GM13977 (cell line): ENCODE measurements around the gene AP3B1.

Experiments used
- DNase-seq: peaks from one replicate; pipeline ENCODE4 v3.0.0; 2012; ENCODE audit warnings: low spot score
- CTCF ChIP-seq: IDR thresholded peaks from 2 replicates; pipeline ENCODE4 v1.5.1; 2012; ENCODE audit warnings: mild to moderate bottlenecking, control low read depth; ENCODE audit not compliant: insufficient read depth; ENCODE audit errors: extremely low read depth, missing control alignments
- in situ Hi-C: fragments of 300-500 bp; cut with MboI; formaldehyde crosslinking; loops from one replicate; pipeline ENCODE4 v1.12.0; 2022; ENCODE audit warnings: low sequenced_read_pairs, low pct_unique_long_range_greater_than_20kb, mixed read lengths, inconsistent platforms; ENCODE audit not compliant: unreplicated experiment

The AP3B1 gene

GRCh38 chr5:78320401-78320800, 25.9 kb upstream of the AP3B1 start:
- peak; percentile 61 for TF ChIP-seq CTCF
- DNase-seq: peak; percentile 30
- in situ Hi-C loops: no loop called here

- TF ChIP-seq CTCF: no peak
- DNase-seq: no peak
- in situ Hi-C loops: no loop called here
Observed at GRCh38 chr5:78318337-78318736, 23.8 kb upstream of the AP3B1 start.

- no peak for TF ChIP-seq CTCF
Observed at GRCh38 chr5:78317515-78317914, 23.0 kb upstream of the AP3B1 start.

GRCh38 chr5:78308703-78309102, 14.2 kb upstream of the AP3B1 start:
- no peak for TF ChIP-seq CTCF
- in situ Hi-C loops: no loop called here
- DNase-seq: no peak

More at GRCh38 chr5:78317515-78317914, 23.0 kb upstream of the AP3B1 start:
- in situ Hi-C loops: no loop called here
- no peak for DNase-seq

- in situ Hi-C loops: no loop called here
- DNase-seq: no peak
- TF ChIP-seq CTCF: peak; percentile 40
Observed at GRCh38 chr5:78300464-78301045, 6.1 kb upstream of the AP3B1 start.

- peak; percentile 33 for TF ChIP-seq CTCF
- in situ Hi-C loops: no loop called here
- peak; percentile 31 for DNase-seq
Observed at GRCh38 chr5:78295035-78295961, 800 bp upstream of the AP3B1 start.
